Left ventricle myocardium inferior (tissue), 1 donor: Measurements from ENCODE around the gene MRS2. TPM values are rescaled to one million over a fixed set of nuclear protein-coding genes. Genes with fewer than 3 reads are reported as not detected.

Source experiments
- DNase-seq: peaks from one replicate; pipeline ENCODE4 v3.0.0-alpha.2; 2020
- H3K27ac ChIP-seq: fragments of 200-600 bp; replicated peaks from 2 replicates; pipeline ENCODE4 v1.8.0; 2021
- H3K27me3 ChIP-seq: fragments of 200-600 bp; 2 replicates; pipeline ENCODE4 v1.8.0; 2021; ENCODE audit warnings: low read depth
- H3K36me3 ChIP-seq: fragments of 200-600 bp; 2 replicates; pipeline ENCODE4 v1.8.0; 2021
- H3K4me1 ChIP-seq: fragments of 200-600 bp; 2 replicates; pipeline ENCODE4 v1.8.0; 2021
- H3K4me3 ChIP-seq: fragments of 200-600 bp; 2 replicates; pipeline ENCODE4 v1.8.0; 2021; ENCODE audit warnings: mild to moderate bottlenecking, moderate library complexity
- H3K9me3 ChIP-seq: fragments of 200-600 bp; replicated peaks from 2 replicates; pipeline ENCODE4 v1.8.0; 2021
- intact Hi-C: fragments of 100-400 bp; cut with micrococcal nuclease; formaldehyde crosslinking; loops from one replicate; pipeline ENCODE4 v1.11.0; 2022
- total RNA-seq: library from RNA; stranded (reverse); fragmentation: NEBNext Ultra II Directional; extraction: Animal tissue kit (Norgen Biotek cat#: 25700); gene quantifications from one replicate; pipeline ENCODE4 v1.2.1, GENCODE V29; 2021
- TF ChIP-seq, protein P1 (sequence below): fragments of 200-600 bp; IDR thresholded peaks from 2 replicates; pipeline ENCODE4 v1.8.0; 2021; ENCODE audit warnings: antibody characterized with exemption, mild to moderate bottlenecking, borderline replicate concordance
- donor health status: DM: no; HTN: yes; CAD: no; lungs with severe emphysema.

MRS2 gene
- total RNA-seq, 1 donor from 2014 or later = 44.7 TPM

DNA sequence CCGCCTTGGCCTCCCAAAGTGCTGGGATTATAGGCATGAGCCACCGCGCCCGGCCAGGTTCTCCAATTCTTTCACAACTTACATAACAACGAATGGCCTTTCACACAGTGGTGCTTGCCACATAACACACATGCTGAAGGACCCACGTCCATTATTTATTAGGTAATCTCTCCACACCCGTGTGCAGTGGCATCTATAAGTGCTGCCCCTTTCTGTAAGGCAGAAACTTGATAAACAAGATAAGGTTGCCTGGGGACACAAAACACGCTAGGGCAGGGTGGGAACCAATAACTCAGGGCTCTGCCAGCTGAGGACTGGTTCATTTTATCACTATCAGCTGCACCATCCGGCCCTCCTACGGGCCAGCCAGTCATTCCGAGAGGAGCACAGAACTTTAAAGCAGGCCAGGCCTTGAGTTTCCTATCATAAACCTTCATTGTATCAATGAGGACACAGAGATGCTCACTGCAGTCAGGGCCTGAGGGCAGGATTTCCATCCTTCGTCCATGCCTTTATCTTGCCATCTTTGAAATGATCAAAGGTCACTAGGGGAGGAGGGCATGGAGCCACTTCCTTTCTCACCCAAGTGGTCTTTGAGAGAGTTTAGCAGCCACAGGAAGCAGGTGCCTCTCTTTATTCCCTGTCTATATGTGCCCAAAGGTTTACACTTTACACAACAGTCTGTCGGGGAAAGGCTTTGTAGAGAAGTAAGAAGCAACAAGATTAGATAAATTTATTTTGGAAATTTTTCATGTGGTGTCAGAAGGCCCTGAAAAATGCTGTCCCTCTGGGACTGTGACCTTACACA is 49.0 kb downstream of the MRS2 start:
- Histone ChIP-seq H3K4me1 (no peaks in the 10 kb centered on the region), H3K36me3 (no peaks in the 10 kb centered on the region), H3K27me3 (no peaks in the 10 kb centered on the region), H3K4me3 (no peak overlapping the region), H3K27ac (no peak overlapping the region), H3K9me3 (no peaks in the 10 kb centered on the region)
- DNase-seq = no peak
- TF ChIP-seq, protein P1, sequence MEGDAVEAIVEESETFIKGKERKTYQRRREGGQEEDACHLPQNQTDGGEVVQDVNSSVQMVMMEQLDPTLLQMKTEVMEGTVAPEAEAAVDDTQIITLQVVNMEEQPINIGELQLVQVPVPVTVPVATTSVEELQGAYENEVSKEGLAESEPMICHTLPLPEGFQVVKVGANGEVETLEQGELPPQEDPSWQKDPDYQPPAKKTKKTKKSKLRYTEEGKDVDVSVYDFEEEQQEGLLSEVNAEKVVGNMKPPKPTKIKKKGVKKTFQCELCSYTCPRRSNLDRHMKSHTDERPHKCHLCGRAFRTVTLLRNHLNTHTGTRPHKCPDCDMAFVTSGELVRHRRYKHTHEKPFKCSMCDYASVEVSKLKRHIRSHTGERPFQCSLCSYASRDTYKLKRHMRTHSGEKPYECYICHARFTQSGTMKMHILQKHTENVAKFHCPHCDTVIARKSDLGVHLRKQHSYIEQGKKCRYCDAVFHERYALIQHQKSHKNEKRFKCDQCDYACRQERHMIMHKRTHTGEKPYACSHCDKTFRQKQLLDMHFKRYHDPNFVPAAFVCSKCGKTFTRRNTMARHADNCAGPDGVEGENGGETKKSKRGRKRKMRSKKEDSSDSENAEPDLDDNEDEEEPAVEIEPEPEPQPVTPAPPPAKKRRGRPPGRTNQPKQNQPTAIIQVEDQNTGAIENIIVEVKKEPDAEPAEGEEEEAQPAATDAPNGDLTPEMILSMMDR = no peak
- intact Hi-C loops = no loop called here

DNA sequence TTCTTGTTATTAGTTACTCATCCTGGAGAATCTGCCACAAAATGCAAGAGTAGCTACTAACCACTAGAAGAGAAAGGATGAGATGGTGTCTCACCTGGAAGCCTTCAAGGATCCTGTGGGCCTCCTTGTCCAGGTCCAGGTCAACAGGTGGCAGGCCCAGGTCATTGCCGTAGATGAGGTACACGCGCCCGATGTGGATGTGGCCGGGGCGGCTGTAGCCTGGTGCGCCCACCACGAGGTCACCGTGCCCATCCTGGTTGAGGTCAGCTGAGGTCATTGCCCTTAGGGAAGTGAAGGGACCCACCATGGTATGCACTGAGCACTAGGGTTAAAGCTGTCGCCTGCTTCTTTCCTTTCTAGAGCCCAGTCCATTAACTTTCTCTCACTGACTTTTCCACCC is 51.2 kb downstream of the MRS2 start:
- H3K9me3 ChIP-seq = no peaks in the 10 kb centered on the region
- H3K27ac ChIP-seq = no peak overlapping the region
- H3K27me3 ChIP-seq = no peaks in the 10 kb centered on the region
- no peaks in the 10 kb centered on the region for H3K36me3 ChIP-seq
- TF ChIP-seq, protein P1 = no peak
- intact Hi-C loops = no loop called here
- no peak for DNase-seq
- no peak overlapping the region for H3K4me3 ChIP-seq
- no peaks in the 10 kb centered on the region for H3K4me1 ChIP-seq

DNA sequence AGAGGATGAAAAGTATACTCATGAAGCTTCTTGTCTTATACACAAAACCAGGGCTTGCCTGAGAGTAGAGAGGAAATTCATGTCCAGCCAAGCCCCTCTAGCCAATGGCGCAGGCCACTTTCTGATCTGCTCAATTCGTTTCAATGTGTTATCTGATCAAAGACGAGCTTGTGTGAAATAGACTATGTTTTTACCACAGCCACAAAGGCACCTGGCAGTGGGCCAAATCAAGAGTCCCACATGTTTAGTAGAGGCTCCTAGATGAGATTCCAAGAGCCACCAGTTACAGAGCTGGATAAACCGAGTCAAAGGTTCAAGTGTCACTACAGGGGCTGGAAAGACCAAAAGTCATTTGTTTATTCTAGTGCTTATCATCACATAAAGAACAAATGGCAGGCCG is 51.7 kb downstream of the MRS2 start:
- DNase-seq = no peak
- Histone ChIP-seq H3K4me3 (no peak overlapping the region), H3K36me3 (no peaks in the 10 kb centered on the region), H3K27me3 (no peaks in the 10 kb centered on the region), H3K9me3 (no peaks in the 10 kb centered on the region), H3K4me1 (no peaks in the 10 kb centered on the region), H3K27ac (no peak overlapping the region)
- TF ChIP-seq, protein P1 = no peak
- intact Hi-C loops = no loop called here

DNA sequence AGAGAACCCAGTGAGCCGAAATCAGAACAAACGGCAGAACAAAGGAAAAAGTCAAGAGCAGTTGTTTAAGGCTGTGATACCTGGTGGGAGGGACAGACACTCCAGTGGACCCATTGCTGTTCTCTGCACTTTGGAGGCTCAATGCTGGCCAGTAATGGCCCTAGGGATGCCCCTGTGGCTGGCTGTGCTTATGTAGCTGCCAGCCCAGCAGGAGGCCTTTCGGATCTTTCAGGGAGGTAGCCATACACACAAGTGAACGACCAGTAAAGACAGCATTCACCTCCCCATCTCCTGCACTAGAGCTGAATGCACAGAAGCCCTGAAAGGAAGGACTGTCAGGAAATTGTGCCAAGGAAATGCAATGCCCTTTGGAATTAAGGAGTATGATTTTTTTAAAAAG is 52.3 kb downstream of the MRS2 start:
- Histone ChIP-seq H3K27me3 (no peaks in the 10 kb centered on the region), H3K36me3 (no peaks in the 10 kb centered on the region), H3K4me3 (no peak overlapping the region), H3K9me3 (no peaks in the 10 kb centered on the region), H3K27ac (no peak overlapping the region), H3K4me1 (no peaks in the 10 kb centered on the region)
- intact Hi-C loops = no loop called here
- no peak for DNase-seq
- TF ChIP-seq, protein P1 = no peak

DNA sequence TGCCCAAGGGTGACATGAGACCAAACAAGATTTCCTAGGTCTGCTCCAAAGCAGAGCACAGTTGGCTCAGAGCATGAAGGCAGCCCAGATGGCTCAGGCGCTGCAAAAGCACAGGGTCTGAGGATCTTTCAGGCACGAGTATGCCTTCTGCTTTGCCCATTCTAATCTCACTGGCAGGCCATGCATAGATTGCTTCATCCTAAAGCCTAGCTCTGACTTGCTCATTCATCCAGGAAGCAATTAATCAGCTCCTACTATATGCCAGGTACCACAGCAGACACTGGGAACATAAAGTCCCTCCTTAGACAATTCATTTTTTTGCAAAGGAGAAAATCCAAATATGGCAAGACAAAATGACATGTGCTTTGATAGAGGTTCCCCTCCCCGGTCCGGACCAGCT is 55.4 kb downstream of the MRS2 start:
- Histone ChIP-seq H3K27me3 (no peaks in the 10 kb centered on the region), H3K9me3 (no peaks in the 10 kb centered on the region), H3K36me3 (no peaks in the 10 kb centered on the region), H3K4me1 (no peaks in the 10 kb centered on the region), H3K27ac (no peak overlapping the region), H3K4me3 (no peak overlapping the region)
- intact Hi-C loops = no loop called here
- TF ChIP-seq, protein P1 = no peak
- DNase-seq = no peak
